Endothelial cell of umbilical vein (primary cell): ENCODE data around the gene MRPS11. TPM values are rescaled to one million over a fixed set of nuclear protein-coding genes. Genes with fewer than 3 reads are reported as not detected.

ENCODE experiments used
- BruUV-seq: library from RNA; stranded (reverse); fragments of 400-500 nt; replicated peaks from 2 replicates; lab custom pipeline; 2021; lab: Mats Ljungman, UMichigan
- CTCF ChIA-PET: fragments of 300-600, 350-600 bp; sonication (Branson Sonifier 250); formaldehyde crosslinking; loops from one replicate; lab custom pipeline; 2021; ENCODE audit warnings: antibody characterized with exemption, inconsistent platforms; lab: Charles Lee
- POLR2A ChIA-PET: fragments of 300-600, 350-600 bp; sonication (Branson Sonifier 250); formaldehyde crosslinking; loops from one replicate; lab custom pipeline; 2021; ENCODE audit warnings: antibody characterized with exemption, inconsistent platforms; lab: Charles Lee
- DNase-seq: peaks from one replicate; pipeline ENCODE4 v3.0.0-alpha.2; 2011; ENCODE audit warnings: low read depth, low spot score
- FAIRE-seq: peaks from 2 replicates; lab custom pipeline; 2011; peaks lifted over from hg19 to GRCh38; lab: Jason Lieb, UNC
- H2AFZ ChIP-seq: 2 replicates; pipeline ENCODE4 v1.6.0; 2012; ENCODE audit warnings: low read depth, low read length, control low read depth, inconsistent platforms
- H3K27ac ChIP-seq: 2 replicates; pipeline ENCODE4 v1.5.1; 2011; ENCODE audit warnings: low read depth, mild to moderate bottlenecking, control low read depth, low read length, moderate library complexity; ENCODE audit not compliant: insufficient read depth
- H3K27me3 ChIP-seq, 2 experiments: 2 replicates each; pipeline versions ENCODE4 v1.6.0 to v1.6.1; 2011; ENCODE audit warnings: low read length in 2 of 2, mixed read lengths in 1 of 2; ENCODE audit not compliant: control insufficient read depth in 2 of 2, insufficient read depth in 2 of 2
- H3K36me3 ChIP-seq, 2 experiments: 2 replicates in 1 of 2; 3 replicates in 1 of 2; pipeline ENCODE4 v1.5.1; 2011; ENCODE audit warnings: low read length in 2 of 2, mild to moderate bottlenecking in 1 of 2, moderate library complexity in 1 of 2; ENCODE audit not compliant: control insufficient read depth in 2 of 2, insufficient read depth in 2 of 2; ENCODE audit errors: extremely low read depth in 1 of 2
- H3K4me1 ChIP-seq: 3 replicates; pipeline ENCODE4 v1.5.1; 2011; ENCODE audit warnings: mild to moderate bottlenecking, low read length; ENCODE audit not compliant: control insufficient read depth, insufficient read depth; ENCODE audit errors: extremely low read depth
- H3K4me2 ChIP-seq: 2 replicates; pipeline ENCODE4 v1.6.1; 2011; ENCODE audit warnings: low read length, control low read depth, mixed read lengths; ENCODE audit not compliant: insufficient read depth
- H3K4me3 ChIP-seq, 3 experiments: fragments of 200-600 bp in 1 of 3; sonication (generic), shearing (Covaris generic) in 1 of 3; replicated peaks in 1 of 3; 2 replicates each; pipeline ENCODE4 v1.5.1; 2011 to 2016; ENCODE audit warnings: control low read depth in 3 of 3, low read length in 3 of 3, mild to moderate bottlenecking in 2 of 3, inconsistent platforms in 1 of 3, low read depth in 1 of 3, moderate library complexity in 1 of 3; ENCODE audit not compliant: insufficient read depth in 1 of 3
- H3K79me2 ChIP-seq: 2 replicates; pipeline ENCODE4 v1.6.0; 2012; ENCODE audit warnings: low read length, inconsistent platforms; ENCODE audit not compliant: control insufficient read depth, insufficient read depth
- H3K9ac ChIP-seq: replicated peaks from 2 replicates; pipeline ENCODE3; 2011; ENCODE audit warnings: low read length, control low read depth; ENCODE audit not compliant: insufficient read depth; ENCODE audit errors: extremely low read depth
- H3K9me1 ChIP-seq: replicated peaks from 3 replicates; pipeline ENCODE4 v1.6.0; 2011; ENCODE audit warnings: mild to moderate bottlenecking, low read length; ENCODE audit not compliant: control insufficient read depth, insufficient read depth; ENCODE audit errors: extremely low read depth
- H3K9me3 ChIP-seq: replicated peaks from 2 replicates; pipeline ENCODE4 v1.5.1; 2012; ENCODE audit warnings: low read length, inconsistent platforms; ENCODE audit not compliant: control insufficient read depth, insufficient read depth
- H4K20me1 ChIP-seq: replicated peaks from 2 replicates; pipeline ENCODE3; 2011; ENCODE audit warnings: mild to moderate bottlenecking, low read length; ENCODE audit not compliant: control insufficient read depth, insufficient read depth; ENCODE audit errors: extremely low read depth
- EZH2 ChIP-seq: IDR thresholded peaks from 2 replicates; pipeline ENCODE4 v1.6.1; 2012; ENCODE audit warnings: borderline replicate concordance, low read depth, mild to moderate bottlenecking, moderate library complexity, low read length, inconsistent platforms; ENCODE audit not compliant: severe bottlenecking
- FOS ChIP-seq: IDR thresholded peaks from 2 replicates; pipeline ENCODE4 v1.6.1; 2011; ENCODE audit warnings: mild to moderate bottlenecking, low read length, moderate library complexity, borderline replicate concordance; ENCODE audit not compliant: insufficient read depth
- GATA2 ChIP-seq: IDR thresholded peaks from 2 replicates; pipeline ENCODE4 v1.7.0; 2011; ENCODE audit warnings: low read depth, mild to moderate bottlenecking, moderate library complexity, mixed read lengths, low read length; ENCODE audit not compliant: insufficient read length, insufficient read depth
- JUN ChIP-seq: IDR thresholded peaks from 2 replicates; pipeline ENCODE4 v1.6.1; 2011; ENCODE audit warnings: borderline replicate concordance, low read depth; ENCODE audit not compliant: insufficient read length, insufficient read depth
- MYC ChIP-seq: IDR thresholded peaks from one replicate; pipeline ENCODE4 v1.6.1; 2011; ENCODE audit warnings: mild to moderate bottlenecking, low read depth, low read length
- POLR2A ChIP-seq: IDR thresholded peaks from 2 replicates; pipeline ENCODE4 v1.6.1; 2012; ENCODE audit warnings: low read depth, mild to moderate bottlenecking, control low read depth, low read length
- POLR2AphosphoS5 ChIP-seq: IDR thresholded peaks from 2 replicates; pipeline ENCODE4 v1.6.1; 2012; ENCODE audit warnings: low read depth, mild to moderate bottlenecking, control low read depth, low read length, moderate library complexity; ENCODE audit not compliant: insufficient read depth
- dilution Hi-C: fragments of 300-500 bp; cut with MboI; formaldehyde crosslinking; loops from one replicate; pipeline ENCODE4 v1.15.0; 2019; ENCODE audit warnings: low sequenced_read_pairs; ENCODE audit not compliant: extremely low pct_ligation_motif_present
- intact Hi-C: fragments of 100-400 bp; cut with micrococcal nuclease; formaldehyde crosslinking; loops from one replicate; pipeline ENCODE4 v1.10.0; 2022
- polyA plus RNA-seq, 4 experiments: library from polyadenylated mRNA; depleted of rRNA in 3 of 4; stranded (reverse) in 3 of 4; unstranded in 1 of 4; fragments of >200 nt; gene quantifications; 2 replicates each; pipeline versions ENCODE4 v1.2.1 to v1.2.3, GENCODE V29; 2011 to 2012; ENCODE audit warnings: missing spikeins in 1 of 4
- total RNA-seq: library from RNA; stranded (reverse); gene quantifications from 2 replicates; pipeline ENCODE4 v1.2.3, GENCODE V29; 2021
- TF ChIP-seq, protein P1 (sequence below): IDR thresholded peaks from 2 replicates; pipeline ENCODE4 v1.6.1; 2011; ENCODE audit not compliant: insufficient read depth, insufficient read length
- TF ChIP-seq, protein P2 (sequence below), 2 donors: IDR thresholded peaks; 1 replicate in 1 of 2; 2 replicates in 1 of 2; pipeline ENCODE4 v1.5.1; 2011; ENCODE audit warnings: low read length in 2 of 2, mild to moderate bottlenecking in 2 of 2, moderate library complexity in 2 of 2, control low read depth in 1 of 2, inconsistent platforms in 1 of 2, low read depth in 1 of 2; ENCODE audit not compliant: insufficient read depth in 1 of 2; ENCODE audit errors: extremely low read depth in 1 of 2

The MRPS11 gene
- total and polyA plus RNA-seq, 2 donors (not counting 3 experiments of a cell fraction or from before 2014, with no cell fraction given): 66.3 to 97.9 TPM

DNA sequence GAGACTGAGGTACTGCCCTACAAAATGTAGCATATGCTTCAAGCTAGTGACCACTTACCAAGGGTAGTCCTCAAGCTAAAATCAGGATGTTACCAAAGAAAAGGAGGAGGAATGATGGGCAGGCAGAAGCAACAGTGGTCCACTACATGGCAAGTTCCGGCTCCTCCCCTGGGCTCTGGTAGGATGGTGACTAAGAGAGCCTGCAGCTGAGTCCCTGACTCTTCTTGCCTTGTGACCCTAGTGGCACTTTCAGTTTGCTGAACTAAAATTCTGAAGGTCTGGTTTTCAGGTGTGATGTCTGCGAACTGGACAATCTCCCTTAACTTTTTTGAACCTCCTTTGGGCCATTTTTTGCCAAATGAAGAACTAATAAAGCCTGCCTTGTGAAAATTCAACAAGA, 41.2 kb upstream of the MRPS11 start:
- CTCF ChIA-PET: interaction anchor here (1.6 kb wide), 1 partner anchor 24 kb away, joined by 4 read pairs; no protein-coding TSS in a partner anchor
- DNase-seq (no peak), FAIRE-seq (no peak)
- Histone ChIP-seq H4K20me1 (no peaks in the 10 kb centered on the region), H3K27me3 (no peaks in the 10 kb centered on the region), H3K9me1 (no peaks in the 10 kb centered on the region), H2AFZ (no peak overlapping the region), H3K4me2 (no peak overlapping the region), H3K4me1 (no peaks in the 10 kb centered on the region), H3K36me3 (no peaks in the 10 kb centered on the region), H3K4me3 (no peak overlapping the region), H3K27ac (no peak overlapping the region), H3K9me3 (no peaks in the 10 kb centered on the region), H3K9ac (no peak overlapping the region), H3K79me2 (no peaks in the 10 kb centered on the region)
- POLR2A ChIA-PET: no interaction called here
- BruUV-seq: no TSS peak
- dilution Hi-C loops (no loop called here), intact Hi-C loops (no loop called here)
- TF ChIP-seq GATA2: no peak
- no peak for TF ChIP-seq MYC
- no peak for TF ChIP-seq JUN
- no peak for TF ChIP-seq POLR2A
- TF ChIP-seq FOS: no peak
- TF ChIP-seq, protein P1, sequence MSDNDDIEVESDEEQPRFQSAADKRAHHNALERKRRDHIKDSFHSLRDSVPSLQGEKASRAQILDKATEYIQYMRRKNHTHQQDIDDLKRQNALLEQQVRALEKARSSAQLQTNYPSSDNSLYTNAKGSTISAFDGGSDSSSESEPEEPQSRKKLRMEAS: no peak
- TF ChIP-seq, protein P2, sequence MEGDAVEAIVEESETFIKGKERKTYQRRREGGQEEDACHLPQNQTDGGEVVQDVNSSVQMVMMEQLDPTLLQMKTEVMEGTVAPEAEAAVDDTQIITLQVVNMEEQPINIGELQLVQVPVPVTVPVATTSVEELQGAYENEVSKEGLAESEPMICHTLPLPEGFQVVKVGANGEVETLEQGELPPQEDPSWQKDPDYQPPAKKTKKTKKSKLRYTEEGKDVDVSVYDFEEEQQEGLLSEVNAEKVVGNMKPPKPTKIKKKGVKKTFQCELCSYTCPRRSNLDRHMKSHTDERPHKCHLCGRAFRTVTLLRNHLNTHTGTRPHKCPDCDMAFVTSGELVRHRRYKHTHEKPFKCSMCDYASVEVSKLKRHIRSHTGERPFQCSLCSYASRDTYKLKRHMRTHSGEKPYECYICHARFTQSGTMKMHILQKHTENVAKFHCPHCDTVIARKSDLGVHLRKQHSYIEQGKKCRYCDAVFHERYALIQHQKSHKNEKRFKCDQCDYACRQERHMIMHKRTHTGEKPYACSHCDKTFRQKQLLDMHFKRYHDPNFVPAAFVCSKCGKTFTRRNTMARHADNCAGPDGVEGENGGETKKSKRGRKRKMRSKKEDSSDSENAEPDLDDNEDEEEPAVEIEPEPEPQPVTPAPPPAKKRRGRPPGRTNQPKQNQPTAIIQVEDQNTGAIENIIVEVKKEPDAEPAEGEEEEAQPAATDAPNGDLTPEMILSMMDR (IDR thresholded peaks at IDR 0.05; ENCODE audit: extremely low read depth in 1 of 2, insufficient read depth in 1 of 2, low read depth in 1 of 2, low read length in 2 of 2): no peak
- TF ChIP-seq EZH2: no peak
- no peak for TF ChIP-seq POLR2AphosphoS5
